Measurements from ENCODE around the gene SYP. TPM values are rescaled to one million over a fixed set of nuclear protein-coding genes. Genes with fewer than 3 reads are reported as not detected.

The SYP gene
- polyA plus RNA-seq, 1 of the 3 experiments (the other 2 are of a cell fraction), result 0.76 TPM

- TF ChIP-seq ZBTB33 (IDR thresholded peaks at IDR 0.05; ENCODE audit: borderline replicate concordance, low read depth) (no peak), RXRA (IDR thresholded peaks at IDR 0.05; ENCODE audit: borderline replicate concordance, low read depth) (no peak), FOXJ3 (CRISPR knock-in tag; IDR thresholded peaks at IDR 0.05) (no peak), IRF3 (IDR thresholded peaks at IDR 0.05; ENCODE audit: low read depth, low read length) (no peak), RAD21 (IDR thresholded peaks at IDR 0.05; ENCODE audit: low read length) (no peak), RFX5 (IDR thresholded peaks at IDR 0.05; ENCODE audit: low read length) (no peak), REST (IDR thresholded peaks at IDR 0.05; ENCODE audit: low read depth, low read length) (no peak)
- 41% methylated on average over 11 of the region's 13 CpGs for WGBS (ENCODE audit: low lambda C conversion rate)
- no peaks in the 10 kb centered on the region for H4K20me1 ChIP-seq (ENCODE audit: insufficient read depth)
These were observed 2.4 kb downstream of the SYP start for GRCh38 chrX:49197543-49198087.

GRCh38 chrX:49193542-49193964 lies 6.4 kb downstream of the SYP start:
- no peaks in the 10 kb centered on the region for H4K20me1 ChIP-seq (ENCODE audit: insufficient read depth)
- H2AFZ ChIP-seq (ENCODE audit: low read depth), result no peak overlapping the region
- no peak overlapping the region for H3K4me3 ChIP-seq (ENCODE audit: low read depth in 2 of 2, low read length in 1 of 2)
- no peak overlapping the region for H3K4me2 ChIP-seq
- peaks cover 9% of the 10 kb centered on the region; the same call in 1 of the 2 replicates for H3K27me3 ChIP-seq (ENCODE audit: insufficient read depth)
- H3K36me3 ChIP-seq (replicated peaks in 1 of 2; ENCODE audit: control insufficient read depth in 1 of 2, insufficient read depth in 2 of 2, low read length in 1 of 2), result no peaks in the 10 kb centered on the region
- ChIA-PET CTCF (interaction anchor here (0.8 to 1.7 kb wide), 16 partner anchors 14 to 645 kb away, joined by 3 to 9 read pairs (median 4); no protein-coding TSS in a partner anchor), POLR2A (no interaction called here)
- no peaks in the 10 kb centered on the region for H3F3A ChIP-seq (replicated peaks; ENCODE audit: insufficient read depth)
- no peaks in the 10 kb centered on the region; a peak in 1 of 4 replicates for H3K4me1 ChIP-seq (ENCODE audit: control insufficient read depth in 1 of 2, insufficient read depth in 2 of 2, low read depth in 1 of 2, low read length in 1 of 2)
- no peak for DNase-seq
- no peaks in the 10 kb centered on the region for H3K9me2 ChIP-seq
- H3K79me2 ChIP-seq (ENCODE audit: insufficient read depth), result no peaks in the 10 kb centered on the region
- no peak overlapping the region for H3K27ac ChIP-seq (ENCODE audit: low read depth in 2 of 2, low read length in 1 of 2)
- H3K9me3 ChIP-seq, result no peaks in the 10 kb centered on the region
- WGBS (ENCODE audit: low lambda C conversion rate), result 26% methylated on average over 2 of the region's 2 CpGs
- no peak overlapping the region for H3K9ac ChIP-seq
- no peak for TF ChIP-seq ZBTB33 (IDR thresholded peaks at IDR 0.05; ENCODE audit: borderline replicate concordance, low read depth)
- no peak for TF ChIP-seq EZH2phosphoT487 (IDR thresholded peaks at IDR 0.05; ENCODE audit: borderline replicate concordance, low read depth)
- TF ChIP-seq TCF12 (IDR thresholded peaks at IDR 0.05), result no peak
- TF ChIP-seq CHD2 (IDR thresholded peaks at IDR 0.05; ENCODE audit: low read length, partially characterized antibody), result no peak
- no peak for TF ChIP-seq EP300 (IDR thresholded peaks at IDR 0.05; ENCODE audit: borderline replicate concordance in 1 of 2, low read depth in 1 of 2, low read length in 1 of 2)
- no peak for TF ChIP-seq REST (IDR thresholded peaks at IDR 0.05; ENCODE audit: low read depth, low read length)

More at GRCh38 chrX:49197543-49198087, 2.4 kb downstream of the SYP start:
- Histone ChIP-seq H2AFZ (ENCODE audit: low read depth) (no peak overlapping the region), H3K4me2 (no peak overlapping the region), H3F3A (replicated peaks; ENCODE audit: insufficient read depth) (no peaks in the 10 kb centered on the region), H3K9me3 (no peaks in the 10 kb centered on the region), H3K9me2 (no peaks in the 10 kb centered on the region), H3K27ac (ENCODE audit: low read depth in 2 of 2, low read length in 1 of 2) (no peak overlapping the region), H3K79me2 (ENCODE audit: insufficient read depth) (no peaks in the 10 kb centered on the region), H3K27me3 (ENCODE audit: insufficient read depth) (peaks cover 9% of the 10 kb centered on the region; the same call in 1 of the 2 replicates), H3K36me3 (replicated peaks in 1 of 2; ENCODE audit: control insufficient read depth in 1 of 2, insufficient read depth in 2 of 2, low read length in 1 of 2) (no peaks in the 10 kb centered on the region), H3K4me1 (ENCODE audit: control insufficient read depth in 1 of 2, insufficient read depth in 2 of 2, low read depth in 1 of 2, low read length in 1 of 2) (no peaks in the 10 kb centered on the region; a peak in 1 of 4 replicates), H3K4me3 (ENCODE audit: low read depth in 2 of 2, low read length in 1 of 2) (no peak overlapping the region), H3K9ac (no peak overlapping the region)
- DNase-seq, result no peak
- POLR2A ChIA-PET, result no interaction called here
- CTCF ChIA-PET, result no interaction called here

Measured in SK-N-SH (cell line).